22Rv1 (cell line): Measurements from ENCODE around the gene CSRP3.

Experiments used
- H3K27ac ChIP-seq: fragments of 450-650 bp; 2 replicates; pipeline ENCODE4 v1.5.1; 2017
- ZFX ChIP-seq: fragments of 450-650 bp; IDR thresholded peaks from 2 replicates; pipeline ENCODE4 v1.6.1; 2017; ENCODE audit warnings: antibody characterized with exemption, borderline replicate concordance
- TF ChIP-seq, protein P1 (sequence below): fragments of 450-650 bp; IDR thresholded peaks from 2 replicates; pipeline ENCODE4 v1.5.1; 2017; ENCODE audit warnings: mild to moderate bottlenecking

The CSRP3 gene

GRCh38 chr11:19208959-19209546 lies 7.3 kb upstream of the CSRP3 start:
- H3K27ac ChIP-seq = no peak overlapping the region
- TF ChIP-seq ZFX = no peak
- TF ChIP-seq, protein P1, sequence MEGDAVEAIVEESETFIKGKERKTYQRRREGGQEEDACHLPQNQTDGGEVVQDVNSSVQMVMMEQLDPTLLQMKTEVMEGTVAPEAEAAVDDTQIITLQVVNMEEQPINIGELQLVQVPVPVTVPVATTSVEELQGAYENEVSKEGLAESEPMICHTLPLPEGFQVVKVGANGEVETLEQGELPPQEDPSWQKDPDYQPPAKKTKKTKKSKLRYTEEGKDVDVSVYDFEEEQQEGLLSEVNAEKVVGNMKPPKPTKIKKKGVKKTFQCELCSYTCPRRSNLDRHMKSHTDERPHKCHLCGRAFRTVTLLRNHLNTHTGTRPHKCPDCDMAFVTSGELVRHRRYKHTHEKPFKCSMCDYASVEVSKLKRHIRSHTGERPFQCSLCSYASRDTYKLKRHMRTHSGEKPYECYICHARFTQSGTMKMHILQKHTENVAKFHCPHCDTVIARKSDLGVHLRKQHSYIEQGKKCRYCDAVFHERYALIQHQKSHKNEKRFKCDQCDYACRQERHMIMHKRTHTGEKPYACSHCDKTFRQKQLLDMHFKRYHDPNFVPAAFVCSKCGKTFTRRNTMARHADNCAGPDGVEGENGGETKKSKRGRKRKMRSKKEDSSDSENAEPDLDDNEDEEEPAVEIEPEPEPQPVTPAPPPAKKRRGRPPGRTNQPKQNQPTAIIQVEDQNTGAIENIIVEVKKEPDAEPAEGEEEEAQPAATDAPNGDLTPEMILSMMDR = no peak

GRCh38 chr11:19208181-19208580 lies 6.4 kb upstream of the CSRP3 start:
- no peak for TF ChIP-seq ZFX
- TF ChIP-seq, protein P1 = no peak
- H3K27ac ChIP-seq = no peak overlapping the region

DNA sequence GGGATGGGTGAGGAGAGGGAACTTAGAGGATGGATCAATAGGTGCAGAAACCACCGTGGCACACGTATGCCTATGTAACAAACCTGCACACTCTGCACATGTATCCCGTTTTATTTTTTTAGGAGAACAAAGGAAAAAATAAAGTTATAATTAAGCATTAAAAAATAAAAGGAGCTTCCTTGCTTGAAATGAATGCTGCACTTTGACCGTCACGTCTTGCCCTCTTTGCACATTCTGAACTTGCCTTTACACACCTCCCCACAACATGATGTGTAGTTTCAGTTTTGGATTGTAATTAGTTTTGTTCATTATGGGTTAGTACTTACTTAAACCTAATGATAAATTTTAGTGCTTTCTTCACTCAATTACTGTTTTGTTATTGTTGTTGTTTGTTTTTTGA lies 3.1 kb upstream of the CSRP3 start:
- no peak overlapping the region for H3K27ac ChIP-seq
- TF ChIP-seq, protein P1 = no peak
- TF ChIP-seq ZFX = no peak

DNA sequence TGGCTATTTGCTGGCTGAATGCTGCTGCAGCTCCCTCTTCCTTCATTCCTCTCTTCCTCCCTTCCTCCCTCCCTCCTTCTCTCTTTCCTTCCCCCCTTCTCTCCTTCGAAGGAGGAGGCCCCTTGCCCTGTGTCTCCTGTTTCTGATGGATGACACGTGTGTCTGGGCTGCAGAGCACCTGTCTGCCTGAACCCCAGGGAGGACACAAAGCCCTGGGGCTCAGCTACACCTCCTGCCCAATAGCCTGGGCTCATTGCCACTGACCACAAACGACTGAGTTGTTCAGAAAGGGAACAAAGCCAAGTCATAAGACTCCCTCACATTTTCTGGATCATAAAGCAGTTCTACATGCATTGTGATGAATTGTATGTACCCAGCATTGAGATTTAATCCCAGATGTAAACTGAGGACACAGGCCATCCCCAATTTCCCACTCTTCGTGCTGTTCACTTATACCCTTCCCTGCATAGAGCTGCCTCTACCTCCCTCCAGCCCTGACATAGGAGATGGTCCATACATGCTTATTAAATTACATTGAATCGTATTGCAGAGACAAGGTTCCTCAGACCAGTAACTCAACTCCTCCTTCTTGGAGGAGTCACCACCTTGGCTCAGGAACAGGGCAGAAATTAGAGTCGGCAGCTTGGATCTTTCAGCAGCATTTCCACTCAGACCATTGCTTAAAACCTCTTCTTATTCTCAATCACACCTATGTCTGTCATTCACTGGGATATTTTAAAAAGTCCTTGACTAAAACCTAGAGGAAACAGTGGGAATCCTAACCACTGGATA lies 1.2 kb downstream of the CSRP3 start:
- TF ChIP-seq, protein P1 = no peak
- TF ChIP-seq ZFX = no peak
- no peak overlapping the region for H3K27ac ChIP-seq

DNA sequence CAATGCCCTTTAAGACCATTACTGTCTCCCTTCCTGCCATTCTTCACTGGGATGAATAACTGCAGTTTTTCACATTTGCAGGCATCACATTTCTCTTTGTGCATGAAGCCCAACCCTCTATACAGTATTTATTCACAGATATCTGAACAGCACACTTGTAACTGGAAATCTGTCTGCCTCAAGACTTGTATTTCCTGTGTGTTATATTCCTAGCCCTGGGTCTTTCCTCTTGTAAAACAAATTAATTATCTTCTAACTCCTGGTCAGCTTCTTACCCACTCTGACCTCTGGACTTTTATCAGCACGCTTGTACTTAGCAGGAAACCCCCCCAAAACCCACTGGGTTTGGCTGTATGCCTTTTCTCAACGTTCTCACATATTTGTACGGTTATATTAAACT lies 2.0 kb downstream of the CSRP3 start:
- TF ChIP-seq, protein P1 = no peak
- TF ChIP-seq ZFX = no peak
- H3K27ac ChIP-seq = no peak overlapping the region

- no peak for TF ChIP-seq ZFX
- TF ChIP-seq, protein P1 = no peak
- no peak overlapping the region for H3K27ac ChIP-seq
These were observed 2.7 kb downstream of the CSRP3 start for GRCh38 chr11:19199048-19199447.

- no peak overlapping the region for H3K27ac ChIP-seq
- TF ChIP-seq ZFX = no peak
- TF ChIP-seq, protein P1 = no peak
These were observed 5.4 kb downstream of the CSRP3 start for GRCh38 chr11:19196432-19196831.
